ENCODE data around the gene NAPG.
"Not testable (repeated sequence)": the region's sequence is repeated elsewhere in the genome, so short reads cannot be mapped to it uniquely, and the experiment has no call there.

The NAPG gene

DNA sequence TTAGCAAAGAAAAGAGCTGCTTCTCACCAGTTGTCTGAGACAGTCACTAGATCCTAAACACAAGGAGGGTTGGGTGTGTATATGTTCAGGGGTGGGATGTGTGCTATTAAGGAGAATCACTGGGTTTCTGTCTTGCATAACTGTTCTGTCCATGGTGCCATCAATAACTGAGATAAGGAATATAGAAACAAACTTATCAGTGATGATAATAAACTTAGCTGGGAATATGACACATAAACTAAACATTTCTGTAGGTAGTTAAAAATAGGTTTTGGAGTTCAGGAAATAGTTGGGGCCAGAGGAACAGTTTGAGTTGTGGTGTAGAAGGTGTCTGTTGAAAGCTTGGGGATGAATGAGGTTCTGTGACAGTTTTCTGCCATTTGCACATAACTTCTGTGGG is 17.4 kb downstream of the NAPG start:
- no peak for DNase-seq (ENCODE audit: low read depth, low spot score)
- no peak overlapping the region for H3K27ac ChIP-seq

DNA sequence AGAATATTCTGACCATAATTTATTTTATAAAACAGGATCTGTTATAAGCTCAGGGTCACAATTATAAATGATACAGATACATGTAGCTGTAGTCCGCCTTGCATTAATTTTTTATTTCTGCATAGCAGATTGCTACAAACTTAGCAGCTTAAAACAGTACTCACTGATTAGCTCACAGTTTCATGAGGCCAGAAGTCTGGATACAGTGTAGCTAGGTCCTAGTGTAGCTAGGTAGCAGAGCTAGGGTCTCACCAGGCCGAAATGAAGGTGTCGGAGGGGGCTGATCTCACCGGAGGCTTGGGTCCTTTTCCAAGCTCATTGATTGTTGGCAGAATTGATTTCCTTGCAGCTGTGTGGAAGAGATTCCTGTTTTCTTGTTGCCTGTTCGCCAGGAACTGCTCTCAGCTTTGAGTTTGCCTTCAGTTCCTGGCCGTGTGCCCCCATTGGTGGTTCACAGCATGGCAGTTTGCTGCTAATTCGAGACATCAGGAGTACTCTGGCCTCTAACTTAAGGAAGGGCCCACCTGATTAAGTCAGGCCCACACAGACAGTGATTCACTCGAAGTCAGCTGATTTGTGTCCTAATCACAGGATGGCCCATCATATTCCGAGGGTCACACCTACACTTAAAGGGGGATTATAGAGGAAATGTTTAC is 18.4 kb downstream of the NAPG start:
- no peak overlapping the region for H3K27ac ChIP-seq

GRCh38 chr18:10546557-10547300 is 20.9 kb downstream of the NAPG start:
- H3K27ac ChIP-seq: no peak overlapping the region
- DNase-seq (ENCODE audit: low read depth, low spot score): no peak

More for the DNA sequence above, 18.4 kb downstream of the NAPG start:
- DNase-seq (ENCODE audit: low read depth, low spot score): no peak

DNA sequence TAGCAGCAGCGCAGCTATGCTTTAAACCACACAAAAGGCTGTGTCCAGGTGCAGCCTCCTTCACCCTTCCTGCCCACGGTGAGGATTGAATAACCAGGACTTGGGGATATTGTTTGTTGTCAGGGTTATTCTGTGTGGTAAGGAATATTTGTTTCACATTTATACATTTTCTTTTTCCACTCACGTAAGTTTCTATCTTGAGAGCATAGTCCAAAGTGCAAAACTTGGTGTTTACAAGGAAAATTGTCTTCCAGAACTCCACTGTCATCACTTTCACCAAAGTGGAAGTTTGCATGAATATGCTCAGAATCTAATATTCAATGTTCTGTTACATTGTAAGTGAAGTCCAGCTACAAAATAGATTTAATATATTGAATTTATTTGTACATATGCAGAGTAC is 26.4 kb downstream of the NAPG start:
- H3K27ac ChIP-seq: no peak overlapping the region
- no peak for DNase-seq (ENCODE audit: low read depth, low spot score)

GRCh38 chr18:10556251-10556650 is 30.4 kb downstream of the NAPG start:
- not testable (repeated sequence) for H3K27ac ChIP-seq; DNase-seq (ENCODE audit: low read depth, low spot score)

DNA sequence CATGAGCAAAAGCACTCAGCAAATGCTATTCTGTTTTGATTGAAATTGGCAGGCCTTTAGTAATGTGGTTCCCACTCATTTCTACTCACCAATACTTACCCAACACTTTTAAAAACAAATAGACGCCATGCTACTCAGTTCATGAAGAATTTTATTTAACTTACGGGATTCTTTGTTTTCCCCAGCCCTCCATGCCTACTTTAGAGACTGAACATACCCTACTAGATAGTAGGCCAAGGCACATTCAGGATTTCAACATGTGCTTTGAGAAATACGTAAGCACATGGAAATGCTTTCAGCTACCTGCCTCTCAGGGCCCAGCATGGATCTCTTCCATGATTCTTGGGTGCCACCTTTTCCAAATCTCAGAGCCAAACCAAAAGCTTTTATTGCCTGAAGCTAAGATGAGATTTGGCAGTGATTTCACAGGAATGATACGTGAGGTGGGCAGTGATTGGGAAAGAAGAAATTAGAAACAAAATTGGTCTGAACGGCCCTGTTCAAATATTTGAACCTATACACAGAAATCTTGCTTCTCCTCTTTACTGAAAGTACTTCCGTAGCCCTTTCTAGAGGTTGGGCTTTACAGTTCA is 31.4 kb downstream of the NAPG start:
- no peak for DNase-seq (ENCODE audit: low read depth, low spot score)
- no peak overlapping the region for H3K27ac ChIP-seq

GRCh38 chr18:10558243-10558966 is 32.6 kb downstream of the NAPG start:
- DNase-seq (ENCODE audit: low read depth, low spot score): no peak
- no peak overlapping the region for H3K27ac ChIP-seq

- no peak for DNase-seq (ENCODE audit: low read depth, low spot score)
Measured at GRCh38 chr18:10558967-10559298, 33.1 kb downstream of the NAPG start.

GRCh38 chr18:10559553-10560451 is 34.0 kb downstream of the NAPG start:
- DNase-seq (ENCODE audit: low read depth, low spot score): no peak
- H3K27ac ChIP-seq: no peak overlapping the region

More at GRCh38 chr18:10558967-10559298, 33.1 kb downstream of the NAPG start:
- H3K27ac ChIP-seq: no peak overlapping the region

DNA sequence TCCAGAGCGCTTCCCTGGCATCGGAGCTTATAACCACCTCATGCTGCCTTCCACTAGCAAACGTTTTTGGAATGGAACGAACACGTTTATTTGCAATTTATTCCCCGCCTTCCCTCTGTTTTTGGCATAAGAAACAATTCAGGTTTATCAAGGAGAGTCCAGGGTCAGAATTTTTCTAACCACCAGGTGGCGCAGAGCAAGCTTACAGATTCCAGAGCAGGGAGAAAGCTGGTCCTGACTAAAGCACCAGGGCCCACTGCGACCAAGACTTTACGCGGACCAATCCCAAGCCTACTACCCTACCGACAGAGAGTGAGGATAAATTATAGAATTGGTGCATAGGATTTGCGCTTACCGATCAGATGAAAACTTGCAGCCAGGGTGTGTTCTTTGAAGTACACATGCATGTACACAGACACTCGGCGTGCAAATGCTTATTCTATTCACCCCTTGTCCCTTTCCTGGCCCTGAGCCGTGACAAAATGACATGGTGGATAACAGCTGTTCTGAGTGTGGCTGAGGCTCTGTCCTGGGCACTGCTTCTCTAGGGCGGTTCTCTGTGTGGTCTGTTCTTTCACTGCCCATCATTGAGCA is 34.7 kb downstream of the NAPG start:
- no peak overlapping the region for H3K27ac ChIP-seq
- no peak for DNase-seq (ENCODE audit: low read depth, low spot score)

- no peak overlapping the region for H3K27ac ChIP-seq
- DNase-seq (ENCODE audit: low read depth, low spot score): no peak
Measured at GRCh38 chr18:10562773-10563160, 36.9 kb downstream of the NAPG start.

DNA sequence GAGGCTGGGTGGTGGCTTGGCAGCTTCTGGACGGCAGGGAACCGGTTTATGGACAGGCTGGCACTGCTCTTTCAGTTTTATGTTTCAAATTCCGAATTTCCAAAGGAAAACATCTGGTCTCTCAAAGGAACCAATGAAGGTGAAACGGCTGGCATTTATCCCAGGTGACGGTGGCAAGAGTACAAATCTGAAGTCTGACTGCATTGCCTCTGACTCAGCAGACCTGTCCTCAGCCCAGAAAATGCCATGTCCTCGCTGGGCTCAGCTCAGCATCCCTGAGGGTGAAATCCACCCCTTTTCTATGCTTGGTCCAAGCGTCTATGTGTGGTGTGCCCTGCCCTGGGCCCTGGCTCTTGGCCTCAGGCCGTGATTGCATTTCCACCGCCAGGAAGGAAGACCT is 38.1 kb downstream of the NAPG start:
- H3K27ac ChIP-seq: no peak overlapping the region
- no peak for DNase-seq (ENCODE audit: low read depth, low spot score)

DNA sequence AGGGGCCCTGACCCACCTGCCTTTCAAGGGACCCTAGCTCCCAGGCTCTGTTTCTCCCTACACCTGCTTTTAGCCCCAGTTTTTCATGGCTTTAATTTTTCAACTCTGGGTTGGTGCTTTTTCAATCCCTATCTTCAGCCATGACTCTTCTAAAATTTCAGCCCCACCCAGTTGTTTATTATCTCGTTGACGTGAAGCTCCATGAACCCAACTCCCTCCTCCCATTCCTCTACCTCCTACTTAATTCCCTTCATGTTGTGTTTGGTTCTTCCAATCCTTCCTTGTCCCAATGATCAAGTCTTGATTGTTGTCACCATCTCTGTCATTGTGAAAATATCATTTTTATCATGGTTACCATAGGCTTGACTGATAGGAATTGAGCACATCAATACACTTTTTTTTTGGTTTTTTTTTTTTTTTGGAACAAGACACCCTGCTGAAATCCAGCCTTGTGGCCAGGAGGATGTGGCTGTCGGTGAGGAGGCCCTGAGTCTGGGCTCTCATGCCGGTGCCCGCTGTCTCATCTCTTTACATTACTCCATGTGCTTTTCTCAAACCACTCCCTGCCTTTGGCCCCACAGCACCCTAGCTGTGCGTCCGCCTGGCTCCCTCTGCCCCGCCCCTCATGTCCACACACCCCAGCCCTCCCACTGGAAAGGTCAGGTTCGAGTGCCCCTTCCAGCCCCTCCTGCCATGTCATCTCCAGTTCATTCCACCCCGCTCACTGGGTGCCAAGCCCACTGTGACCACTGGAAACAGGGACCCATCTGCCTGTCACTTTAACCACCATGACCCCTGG is 39.3 kb downstream of the NAPG start:
- no peak overlapping the region for H3K27ac ChIP-seq
- DNase-seq (ENCODE audit: low read depth, low spot score): no peak

DNA sequence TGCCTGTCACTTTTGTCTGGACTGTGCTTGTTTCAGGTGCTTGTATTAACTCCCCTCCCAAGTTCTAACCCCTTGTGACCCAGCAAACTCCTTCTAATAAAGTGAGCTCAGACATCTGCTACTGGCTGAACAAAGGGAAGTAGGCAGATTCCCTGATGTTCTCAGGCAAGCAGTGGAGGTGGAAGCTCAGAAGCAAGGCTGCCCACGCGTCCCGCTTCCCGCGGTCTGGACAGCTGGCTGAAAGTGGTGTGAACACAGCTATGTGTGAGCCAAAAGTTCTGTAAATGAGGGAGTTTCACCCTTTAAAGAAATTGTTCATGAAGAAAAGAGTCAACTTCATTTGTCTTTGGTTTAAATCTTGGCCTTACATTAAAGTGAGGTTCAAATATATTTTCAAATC is 40.0 kb downstream of the NAPG start:
- no peak overlapping the region for H3K27ac ChIP-seq
- DNase-seq (ENCODE audit: low read depth, low spot score): no peak

DNA sequence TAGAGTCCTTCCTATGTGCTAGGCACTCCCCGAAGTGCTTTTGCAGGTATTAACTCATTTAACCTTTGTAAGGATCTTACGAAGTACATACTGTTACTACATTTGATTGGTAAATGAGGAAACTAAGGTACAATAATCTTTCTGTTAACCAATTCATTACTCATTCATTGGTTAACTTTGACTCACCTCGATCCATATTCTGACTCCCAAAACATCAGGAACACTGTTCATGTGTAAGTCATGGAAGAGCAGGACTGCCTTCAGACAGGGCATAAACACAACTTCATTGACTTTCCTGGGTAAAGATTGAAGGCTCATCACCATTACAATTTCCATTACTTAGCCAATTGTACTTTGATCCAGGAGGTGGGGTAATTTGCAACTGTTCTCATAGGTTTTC is 40.6 kb downstream of the NAPG start:
- no peak overlapping the region for H3K27ac ChIP-seq
- DNase-seq (ENCODE audit: low read depth, low spot score): no peak

DNA sequence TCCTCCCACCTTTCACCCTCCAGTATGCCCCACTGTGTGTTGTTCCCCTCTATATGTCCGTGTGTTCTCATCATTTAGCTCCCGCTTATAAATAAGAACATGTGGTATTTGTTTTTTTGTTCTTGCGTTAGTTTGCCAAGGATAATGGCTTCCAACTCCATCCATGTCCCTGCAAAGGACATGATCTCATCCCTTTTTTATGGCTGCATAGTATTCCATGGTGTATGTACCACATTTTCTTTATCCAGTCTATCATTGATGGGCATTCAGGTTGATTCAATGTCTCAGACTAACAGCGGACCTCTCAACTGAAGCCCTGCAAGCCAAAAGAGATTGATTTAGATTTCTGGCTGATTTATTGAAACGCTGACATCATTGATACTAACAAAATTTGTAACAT is 44.1 kb downstream of the NAPG start:
- H3K27ac ChIP-seq; DNase-seq (ENCODE audit: low read depth, low spot score): not testable (repeated sequence)

GRCh38 chr18:10570622-10571021 is 44.8 kb downstream of the NAPG start:
- H3K27ac ChIP-seq: no peak overlapping the region
- DNase-seq (ENCODE audit: low read depth, low spot score): no peak

- DNase-seq (ENCODE audit: low read depth, low spot score): no peak
- no peak overlapping the region for H3K27ac ChIP-seq
Measured at GRCh38 chr18:10571537-10571936, 45.7 kb downstream of the NAPG start.

DNA sequence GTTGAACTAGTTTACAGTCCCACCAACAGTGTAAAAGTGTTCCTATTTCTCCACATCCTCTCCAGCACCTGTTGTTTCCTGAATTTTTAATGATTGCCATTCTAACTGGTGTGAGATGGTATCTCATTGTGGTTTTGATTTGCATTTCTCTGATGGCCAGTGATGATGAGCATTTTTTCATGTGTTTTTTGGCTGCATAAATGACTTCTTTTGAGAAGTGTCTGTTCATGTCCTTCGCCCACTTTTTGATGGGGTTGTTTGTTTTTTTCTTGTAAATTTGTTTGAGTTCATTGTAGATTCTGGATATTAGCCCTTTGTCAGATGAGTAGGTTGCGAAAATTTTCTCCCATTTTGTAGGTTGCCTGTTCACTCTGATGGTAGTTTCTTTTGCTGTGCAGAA is 47.4 kb downstream of the NAPG start:
- not testable (repeated sequence) for H3K27ac ChIP-seq; DNase-seq (ENCODE audit: low read depth, low spot score)

Data from epithelial cell of prostate (primary cell).